Rectal smooth muscle tissue (tissue), 1 donor: Measurements from ENCODE around the gene PDLIM1.
"Not testable (repeated sequence)": the region's sequence is repeated elsewhere in the genome, so short reads cannot be mapped to it uniquely, and the experiment has no call there.

Experiments used
- H3K27ac ChIP-seq: one replicate; pipeline ENCODE4 v1.7.0; 2013; ENCODE audit warnings: low read depth, low read length, inconsistent platforms
- H3K27me3 ChIP-seq: one replicate; pipeline ENCODE4 v1.7.0; 2013; ENCODE audit warnings: low read length; ENCODE audit not compliant: control insufficient read depth, insufficient read depth
- H3K36me3 ChIP-seq: one replicate; pipeline ENCODE4 v1.7.0; 2013; ENCODE audit warnings: low read length; ENCODE audit not compliant: control insufficient read depth, insufficient read depth
- H3K4me1 ChIP-seq: one replicate; pipeline ENCODE4 v1.7.0; 2013; ENCODE audit warnings: low read length; ENCODE audit not compliant: control insufficient read depth, insufficient read depth
- H3K4me3 ChIP-seq: one replicate; pipeline ENCODE4 v1.7.0; 2013; ENCODE audit warnings: low read length
- H3K9ac ChIP-seq: one replicate; pipeline ENCODE4 v1.7.0; 2013; ENCODE audit warnings: low read length

PDLIM1 gene

DNA sequence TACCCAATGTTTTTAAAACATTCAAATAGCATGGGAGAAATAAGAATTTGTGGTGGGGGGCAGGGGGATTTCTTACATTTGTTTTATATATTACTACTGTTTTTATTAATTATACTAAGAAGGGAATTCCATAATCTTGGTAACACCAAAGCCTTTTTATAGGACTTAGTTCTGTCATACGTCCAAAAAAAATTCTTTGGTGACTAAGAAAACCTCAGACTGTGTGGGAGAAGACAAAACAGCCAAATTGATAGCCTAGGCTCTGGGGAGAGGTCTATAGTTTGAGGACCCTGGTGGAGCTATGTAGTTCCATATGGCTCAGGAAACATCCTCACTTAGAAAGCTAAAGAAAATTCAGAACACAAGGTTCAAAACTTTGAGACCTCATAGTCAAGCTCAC, 73.3 kb downstream of the PDLIM1 start:
- H3K4me3 ChIP-seq, result no peak overlapping the region
- H3K9ac ChIP-seq, result no peak overlapping the region
- no peak overlapping the region for H3K27ac ChIP-seq
- H3K4me1 ChIP-seq, result no peaks in the 10 kb centered on the region
- no peaks in the 10 kb centered on the region for H3K36me3 ChIP-seq
- H3K27me3 ChIP-seq, result no peaks in the 10 kb centered on the region

DNA sequence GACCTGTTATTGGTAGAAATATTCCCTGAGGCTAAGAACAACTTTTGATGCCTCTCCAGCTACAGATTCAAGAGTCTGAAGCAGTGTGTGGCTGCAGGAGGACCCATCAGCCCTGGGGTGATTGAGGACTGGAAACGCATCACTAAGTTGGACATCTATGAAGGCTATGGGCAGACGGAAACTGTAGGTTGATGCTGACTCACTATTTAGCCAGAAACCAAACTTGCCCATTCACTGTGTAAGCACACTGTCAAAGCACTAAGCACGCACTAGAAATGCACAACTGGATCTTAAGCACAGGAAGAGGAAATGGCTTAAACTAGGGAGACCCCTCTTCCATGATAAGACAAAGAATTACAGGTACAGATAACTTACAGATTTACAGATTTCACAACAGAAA, 76.0 kb downstream of the PDLIM1 start:
- Histone ChIP-seq H3K4me1 (no peaks in the 10 kb centered on the region), H3K4me3 (no peak overlapping the region), H3K27ac (no peak overlapping the region), H3K27me3 (no peaks in the 10 kb centered on the region), H3K36me3 (no peaks in the 10 kb centered on the region), H3K9ac (no peak overlapping the region)

DNA sequence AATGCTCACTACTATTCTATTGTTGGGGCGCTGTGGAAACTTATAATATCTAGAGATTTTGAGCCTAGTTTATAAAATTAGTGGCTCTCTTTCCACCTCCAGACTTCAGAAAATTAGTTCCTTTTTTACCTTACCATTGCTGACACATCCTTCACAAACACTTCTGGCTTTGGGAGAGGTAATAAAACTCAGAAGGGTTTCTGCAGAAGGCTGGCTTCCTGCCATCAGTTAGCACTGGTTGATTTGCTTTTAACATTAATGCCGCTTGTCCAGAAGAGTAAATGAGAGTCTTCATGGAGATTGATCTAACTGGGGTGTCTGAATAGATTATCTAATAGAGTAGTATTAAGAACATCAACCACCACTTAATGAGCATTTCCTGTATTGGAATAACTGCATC, 76.4 kb downstream of the PDLIM1 start:
- Histone ChIP-seq H3K4me3 (no peak overlapping the region), H3K36me3 (no peaks in the 10 kb centered on the region)

DNA sequence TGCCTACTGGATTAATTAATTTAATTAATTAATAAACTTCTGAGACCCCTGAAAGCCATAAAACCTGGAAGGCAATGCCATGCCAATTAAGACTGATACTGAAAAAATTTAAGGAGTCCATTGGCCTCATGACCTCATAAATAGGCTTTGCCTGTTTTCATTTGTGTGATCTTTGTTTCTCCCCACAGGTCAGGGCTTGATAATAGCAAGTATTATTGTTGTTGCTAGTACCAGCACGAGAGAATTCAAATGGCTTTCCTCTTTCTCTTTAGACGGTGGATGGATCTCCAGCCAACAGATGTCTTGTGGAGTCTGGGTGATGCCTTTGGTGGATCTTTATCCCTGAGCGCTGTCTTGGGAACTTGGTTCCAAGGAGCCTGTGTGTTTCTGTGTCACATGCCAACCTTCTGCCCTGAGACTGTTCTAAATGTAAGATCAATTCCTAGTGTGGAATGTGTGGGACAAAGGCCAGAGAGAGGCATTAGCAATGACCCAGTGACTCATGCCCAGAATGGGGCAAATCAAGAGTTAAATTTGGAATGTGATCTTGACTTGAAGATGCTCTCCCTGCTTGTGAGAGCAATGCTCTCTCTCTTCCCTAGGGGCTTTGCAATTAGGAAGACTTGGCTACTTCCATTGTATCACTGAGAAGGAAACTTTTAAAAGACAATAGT, 79.1 kb downstream of the PDLIM1 start:
- Histone ChIP-seq H3K9ac (no peak overlapping the region), H3K4me3 (no peak overlapping the region), H3K4me1 (no peaks in the 10 kb centered on the region), H3K36me3 (no peaks in the 10 kb centered on the region), H3K27me3 (no peaks in the 10 kb centered on the region), H3K27ac (no peak overlapping the region)

More for the DNA sequence above, 76.4 kb downstream of the PDLIM1 start:
- no peak overlapping the region for H3K9ac ChIP-seq
- no peaks in the 10 kb centered on the region for H3K4me1 ChIP-seq
- H3K27ac ChIP-seq, result no peak overlapping the region
- no peaks in the 10 kb centered on the region for H3K27me3 ChIP-seq

DNA sequence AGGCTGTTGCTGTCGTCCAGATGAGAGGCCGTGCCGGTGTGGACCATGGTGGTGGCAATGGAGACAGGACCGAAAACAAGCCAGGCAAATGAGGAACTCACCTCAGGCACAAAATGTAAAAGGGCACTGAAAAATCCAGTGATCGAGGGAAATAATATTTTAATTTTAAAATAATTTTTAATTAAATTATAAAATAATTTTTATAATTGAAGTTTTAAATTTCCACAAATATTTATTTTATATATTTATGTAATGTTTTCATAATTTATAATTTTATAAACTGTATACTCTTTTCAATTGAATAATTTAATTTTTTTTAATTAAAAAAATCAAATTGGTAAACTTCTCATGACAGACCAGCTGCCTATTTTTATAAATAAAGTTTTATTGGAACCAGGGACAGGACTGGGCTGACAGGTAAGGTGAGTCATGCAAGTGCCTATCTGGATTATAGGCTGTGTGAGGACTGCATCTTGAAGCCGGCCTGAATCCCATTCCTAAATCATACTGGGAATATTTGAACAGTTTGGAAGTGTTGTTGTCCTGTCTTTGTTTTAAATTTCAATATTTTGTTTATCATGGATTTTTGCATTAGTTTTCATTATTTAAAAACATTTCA, 81.2 kb downstream of the PDLIM1 start:
- Histone ChIP-seq H3K36me3 (no peaks in the 10 kb centered on the region), H3K27ac (no peak overlapping the region), H3K4me1 (no peaks in the 10 kb centered on the region), H3K4me3 (no peak overlapping the region), H3K27me3 (no peaks in the 10 kb centered on the region), H3K9ac (no peak overlapping the region)

DNA sequence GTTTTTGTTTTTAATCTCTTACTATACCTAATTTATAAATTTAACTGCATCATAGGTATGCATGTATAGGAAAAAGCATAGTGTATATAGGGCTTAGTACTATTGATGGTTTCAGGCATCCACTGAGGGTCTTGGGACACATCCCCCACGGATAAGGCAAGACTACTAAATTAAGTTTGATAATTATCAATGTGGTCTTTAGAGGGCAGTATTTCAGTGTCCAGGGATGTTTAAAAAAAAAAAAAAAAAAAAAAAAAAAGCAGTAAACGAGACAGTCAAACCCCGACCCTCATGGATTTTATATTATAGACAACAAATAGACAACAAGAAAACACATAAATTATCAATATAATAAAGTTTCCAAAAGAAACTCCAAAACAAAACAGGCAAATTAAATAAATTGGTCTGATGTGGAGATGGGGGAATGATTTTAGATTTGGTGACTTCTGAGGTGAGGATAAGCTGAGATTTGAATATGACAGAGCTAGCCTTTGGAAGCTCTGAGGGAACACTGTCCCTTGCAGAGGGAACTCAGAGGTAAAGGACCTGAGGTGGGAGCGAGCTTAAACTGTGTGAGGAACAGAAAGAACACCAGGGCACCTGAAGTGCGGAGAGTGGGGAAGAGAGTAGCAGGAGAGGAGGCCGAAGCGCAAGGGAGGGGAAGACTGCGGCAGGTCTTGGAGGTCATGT, 82.0 kb downstream of the PDLIM1 start:
- no peak overlapping the region for H3K4me3 ChIP-seq
- H3K27ac ChIP-seq, result no peak overlapping the region
- H3K9ac ChIP-seq, result no peak overlapping the region
- no peaks in the 10 kb centered on the region for H3K4me1 ChIP-seq
- H3K36me3 ChIP-seq, result no peaks in the 10 kb centered on the region
- no peaks in the 10 kb centered on the region for H3K27me3 ChIP-seq

DNA sequence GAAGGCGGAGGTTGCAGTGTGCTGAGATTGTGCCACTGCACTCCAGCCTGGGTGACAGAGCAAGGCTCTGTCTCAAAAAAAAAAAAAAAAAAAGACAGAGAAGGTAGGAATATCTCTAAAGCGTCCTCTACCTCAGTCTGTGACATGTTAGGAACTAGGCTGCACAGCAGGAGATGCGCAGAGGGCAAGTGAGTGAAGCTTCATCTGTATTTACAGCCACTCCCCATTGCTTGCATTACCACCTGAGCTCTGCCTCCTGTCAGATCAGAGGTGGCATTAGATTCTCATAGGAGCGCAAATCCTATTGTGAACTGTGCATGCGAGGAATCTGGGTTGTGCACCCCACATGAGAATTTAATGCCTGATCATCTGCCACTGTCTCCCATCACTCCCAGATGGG, 87.9 kb downstream of the PDLIM1 start:
- H3K4me3 ChIP-seq, H3K27ac ChIP-seq, H3K36me3 ChIP-seq, H3K9ac ChIP-seq, H3K27me3 ChIP-seq, H3K4me1 ChIP-seq: not testable (repeated sequence)

DNA sequence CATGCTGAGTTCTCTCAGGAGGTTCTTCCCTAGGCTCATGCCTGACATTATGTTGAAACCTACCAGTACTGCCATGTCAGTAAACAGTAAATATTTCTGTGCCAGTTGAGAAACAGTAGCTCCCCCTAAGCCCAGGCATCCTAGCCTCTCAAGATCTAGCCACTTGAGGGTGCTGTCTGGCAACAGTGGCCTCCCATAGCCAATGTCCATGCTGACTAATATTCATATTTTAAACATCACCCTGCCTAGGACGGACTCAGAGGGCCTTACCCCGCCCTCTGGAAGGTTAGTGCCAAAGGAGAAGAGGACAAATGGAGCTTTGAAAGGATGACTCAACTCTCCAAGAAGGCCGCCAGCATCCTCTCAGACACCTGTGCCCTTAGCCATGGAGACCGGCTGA, 89.1 kb downstream of the PDLIM1 start:
- Histone ChIP-seq H3K4me3 (no peak overlapping the region), H3K27me3 (no peaks in the 10 kb centered on the region), H3K27ac (no peak overlapping the region), H3K36me3 (no peaks in the 10 kb centered on the region), H3K9ac (no peak overlapping the region), H3K4me1 (no peaks in the 10 kb centered on the region)

DNA sequence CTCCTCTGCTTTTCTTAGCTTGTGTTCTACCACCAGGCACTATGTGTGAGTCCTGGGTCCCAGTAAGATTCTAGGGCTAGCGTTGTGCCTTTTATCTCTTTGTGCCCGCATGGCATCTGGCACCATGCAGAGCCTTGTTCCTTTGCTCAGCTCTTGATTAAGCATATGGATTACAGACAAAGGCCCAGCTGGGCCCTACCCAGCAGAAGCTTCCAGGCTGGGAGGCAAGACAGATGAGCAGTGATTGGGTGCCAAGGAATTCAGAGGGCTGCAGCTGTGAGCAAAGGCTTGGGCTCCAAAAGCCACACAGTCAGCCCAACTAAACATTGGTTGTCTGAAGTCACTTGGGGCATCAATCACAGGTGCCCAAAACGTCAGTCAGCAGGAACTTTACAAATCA, 94.8 kb downstream of the PDLIM1 start:
- Histone ChIP-seq H3K9ac (no peak overlapping the region), H3K27me3 (no peaks in the 10 kb centered on the region), H3K36me3 (no peaks in the 10 kb centered on the region), H3K27ac (no peak overlapping the region), H3K4me1 (no peaks in the 10 kb centered on the region), H3K4me3 (no peak overlapping the region)

DNA sequence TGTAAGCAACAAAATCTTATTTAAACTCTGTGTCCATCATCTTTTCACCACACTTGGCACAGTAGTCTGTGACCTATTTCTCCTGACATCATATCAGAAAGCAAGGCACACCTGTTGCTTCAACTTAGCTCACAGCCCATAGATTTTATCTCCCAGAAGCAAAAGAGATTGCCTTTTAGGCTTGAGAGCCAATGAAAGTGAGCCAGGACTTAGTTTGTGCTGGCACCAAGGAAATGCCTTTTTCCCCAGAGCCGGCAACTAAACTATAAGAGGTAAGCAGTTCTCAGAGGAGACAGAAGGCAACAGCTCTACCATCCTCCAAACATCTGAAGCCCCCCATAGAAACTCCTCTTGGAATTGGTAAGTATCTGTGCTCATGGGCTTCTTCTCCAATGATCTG, 96.9 kb downstream of the PDLIM1 start, which contains the start of gene ACSM6:
Gene ACSM6, plus strand, starts transcription at position 295 of the 400 bp plus-strand sequence. CDS start 248 bp downstream, outside the sequence.
- Histone ChIP-seq H3K27me3 (no peaks in the 10 kb centered on the region), H3K27ac (no peak within 1 kb of the TSS), H3K36me3 (no peaks in the 10 kb centered on the region), H3K4me1 (no peaks in the 10 kb centered on the region), H3K9ac (no peak within 1 kb of the TSS), H3K4me3 (no peak within 1 kb of the TSS)

DNA sequence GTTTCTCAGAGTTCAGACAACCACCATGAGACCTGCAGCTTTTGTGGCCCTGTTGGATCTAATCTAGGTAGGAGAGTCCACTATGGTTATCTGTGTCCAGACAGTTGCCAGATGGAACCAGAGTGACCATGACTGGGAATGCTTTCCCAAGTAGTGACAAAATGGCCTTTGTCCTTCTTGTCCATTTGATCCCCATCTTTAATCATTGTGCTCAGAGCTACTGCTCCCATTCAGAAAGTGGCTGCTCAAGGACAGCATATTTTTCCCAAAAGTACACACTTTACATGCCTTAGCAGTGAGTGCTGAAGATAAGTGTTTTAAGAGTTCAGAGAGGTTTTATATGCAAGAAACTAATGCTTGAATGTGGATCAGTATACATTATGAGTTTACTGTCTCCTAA, 102.2 kb downstream of the PDLIM1 start:
- no peaks in the 10 kb centered on the region for H3K36me3 ChIP-seq
- H3K4me1 ChIP-seq, result no peaks in the 10 kb centered on the region
- H3K27me3 ChIP-seq, result no peaks in the 10 kb centered on the region
- H3K9ac ChIP-seq, result no peak overlapping the region
- H3K4me3 ChIP-seq, result no peak overlapping the region
- H3K27ac ChIP-seq, result no peak overlapping the region

DNA sequence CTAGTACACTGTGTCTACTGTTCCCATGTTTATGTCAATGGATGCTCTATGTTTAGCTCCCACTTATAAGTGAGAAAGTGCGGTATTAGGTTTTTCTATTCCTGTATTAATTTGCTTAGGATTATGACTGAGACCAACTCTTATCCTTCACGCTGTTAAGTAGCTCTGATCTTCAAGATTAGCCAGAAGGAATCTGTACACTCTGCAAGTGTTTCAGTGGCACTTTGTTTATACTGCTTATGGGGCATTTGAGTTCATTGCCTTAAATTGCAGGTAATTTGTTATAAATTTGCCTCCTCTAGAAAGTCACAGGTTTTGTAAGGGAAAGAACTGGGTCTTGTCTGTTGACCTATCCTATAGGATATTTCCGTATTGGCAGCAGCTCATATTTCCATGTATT, 103.2 kb downstream of the PDLIM1 start:
- no peaks in the 10 kb centered on the region for H3K4me1 ChIP-seq
- H3K4me3 ChIP-seq, result no peak overlapping the region
- H3K27ac ChIP-seq, result no peak overlapping the region
- no peaks in the 10 kb centered on the region for H3K27me3 ChIP-seq
- H3K9ac ChIP-seq, result no peak overlapping the region
- no peaks in the 10 kb centered on the region for H3K36me3 ChIP-seq
